ENCODE measurements around the gene POLR1A.
"Not testable (repeated sequence)": the region's sequence is repeated elsewhere in the genome, so short reads cannot be mapped to it uniquely, and the experiment has no call there.

POLR1A gene

DNA sequence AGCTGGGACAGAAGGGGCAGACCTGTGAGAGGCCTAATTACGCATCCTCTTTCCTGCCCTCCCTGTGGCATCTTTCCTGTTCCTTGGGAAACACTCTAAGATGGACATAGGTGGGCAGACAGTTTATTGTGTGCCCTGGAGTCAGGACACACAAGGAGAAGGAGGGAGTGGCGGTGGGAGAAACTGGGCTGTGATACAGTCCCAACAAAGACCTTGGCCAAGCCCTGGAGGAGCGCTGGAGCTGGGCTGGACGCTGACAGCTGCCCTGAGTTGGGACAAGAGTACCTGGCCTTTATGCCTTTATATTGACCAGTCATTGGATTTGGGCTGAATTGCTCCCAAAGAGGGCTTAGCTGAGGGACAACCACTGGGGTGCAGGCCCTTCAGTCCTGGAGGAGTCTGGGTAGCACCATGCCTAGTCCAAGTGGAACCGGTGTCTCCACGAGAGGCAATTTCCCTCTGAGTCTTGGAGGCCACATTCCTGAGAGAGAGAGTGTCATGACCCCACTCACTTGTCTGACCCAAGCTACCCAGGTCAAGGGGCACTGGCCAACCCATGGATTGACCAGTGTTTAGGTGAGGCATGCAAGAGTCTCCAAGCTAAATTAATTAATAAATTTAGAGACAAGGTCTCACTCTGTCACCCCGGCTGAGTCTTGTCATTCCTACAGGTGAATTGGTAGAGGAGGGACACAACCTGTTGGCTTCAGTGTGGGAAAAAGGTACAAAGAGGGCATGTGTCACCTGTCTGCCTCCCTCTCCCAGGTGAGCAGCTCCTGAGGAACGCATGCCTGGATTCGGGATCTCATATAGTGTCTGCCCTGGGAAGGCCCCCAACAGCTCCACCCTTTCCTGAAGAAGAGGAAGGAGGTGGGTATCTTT is 109.8 kb downstream of the POLR1A start:
- DNase-seq = no peak

DNA sequence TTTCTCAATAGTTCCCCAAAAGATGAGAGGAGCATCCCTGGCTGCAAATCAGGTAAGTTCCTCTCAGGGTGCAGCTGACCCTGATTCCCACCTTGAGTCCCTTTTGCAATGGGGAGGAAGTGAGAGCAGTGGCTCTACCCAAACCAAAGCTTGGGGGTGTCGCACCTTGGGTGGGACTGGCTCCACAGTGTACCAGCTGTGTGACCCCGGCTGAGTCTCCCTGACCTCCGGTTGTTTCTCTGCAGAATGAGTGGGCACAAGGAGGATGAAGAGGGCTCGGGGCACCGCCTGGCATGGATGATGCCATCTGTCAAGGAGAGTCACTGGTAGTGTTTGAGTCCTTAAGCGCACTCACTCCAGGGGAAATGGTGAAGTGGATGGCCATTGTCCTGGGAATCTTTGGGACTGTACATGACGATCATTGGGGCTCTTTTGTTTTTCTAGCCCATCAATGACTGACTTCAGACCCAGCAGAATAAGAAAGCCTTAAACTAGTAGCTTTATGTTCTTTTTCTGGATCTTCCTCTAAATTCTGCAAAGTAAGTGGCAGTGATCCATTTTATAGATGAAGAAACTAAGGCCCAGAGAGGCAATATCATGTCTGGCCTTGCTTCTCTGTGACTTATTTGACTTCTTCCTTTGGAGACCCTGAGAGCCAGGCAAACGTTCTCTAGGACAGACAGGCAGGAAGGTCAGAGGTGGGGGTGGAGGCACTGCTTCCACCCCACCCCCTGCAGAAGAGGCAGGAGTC is 110.6 kb downstream of the POLR1A start:
- no peak for DNase-seq

DNA sequence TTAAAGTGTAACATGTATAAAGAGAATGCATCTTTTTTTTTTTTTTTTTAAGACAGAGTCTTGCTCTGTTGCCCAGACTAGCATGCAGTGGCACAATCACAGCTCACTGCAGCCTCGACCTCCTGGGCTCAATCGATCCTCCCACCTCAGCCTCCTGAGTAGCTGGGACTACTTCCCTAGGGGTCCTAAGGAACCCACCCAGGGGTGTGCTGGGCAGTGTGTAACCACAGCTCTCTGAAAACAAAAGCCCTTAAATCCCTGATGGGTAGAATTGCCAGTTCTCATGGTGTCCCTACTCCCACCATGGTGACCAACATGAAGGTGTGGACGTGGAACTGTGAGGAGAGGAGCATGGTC is 111.3 kb downstream of the POLR1A start:
- DNase-seq = no peak

DNA sequence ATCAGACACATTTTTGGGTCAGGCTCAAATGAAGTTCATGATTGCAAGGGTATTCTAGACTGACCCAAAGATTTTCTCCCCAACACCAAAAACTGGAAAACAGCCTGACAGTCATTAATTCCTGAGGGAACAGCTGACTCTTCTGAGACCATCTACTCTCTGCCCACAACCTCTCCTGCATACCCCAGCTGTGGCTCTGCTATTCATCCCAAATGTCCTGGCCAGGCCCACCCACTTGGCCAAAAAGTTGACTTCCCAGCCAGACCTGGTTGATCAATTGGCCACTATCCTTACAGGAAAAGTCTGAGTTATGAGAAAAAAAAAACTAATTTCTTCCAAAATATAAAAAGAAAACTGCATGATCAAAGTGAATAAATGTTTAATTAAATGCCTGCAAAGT is 113.1 kb downstream of the POLR1A start:
- DNase-seq = no peak

DNA sequence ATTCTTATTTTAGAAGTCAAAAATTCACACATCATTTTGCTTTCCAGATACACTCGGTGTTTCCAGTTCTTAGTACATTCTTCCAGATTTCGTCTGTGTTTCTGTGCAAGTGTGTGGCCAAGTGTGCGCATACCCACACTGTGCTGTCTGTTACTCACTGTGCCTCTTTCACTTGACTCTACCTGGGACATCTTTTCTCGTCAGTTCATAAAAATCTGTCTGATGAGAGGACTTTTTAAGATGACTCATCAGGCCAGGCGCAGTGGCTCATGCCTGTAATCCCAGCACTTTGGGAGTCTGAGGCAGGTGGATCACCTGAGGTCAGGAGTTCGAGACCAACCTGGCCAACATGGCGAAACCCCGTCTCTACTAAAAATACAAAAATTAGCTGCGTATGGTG is 113.6 kb downstream of the POLR1A start:
- not testable (repeated sequence) for DNase-seq

DNA sequence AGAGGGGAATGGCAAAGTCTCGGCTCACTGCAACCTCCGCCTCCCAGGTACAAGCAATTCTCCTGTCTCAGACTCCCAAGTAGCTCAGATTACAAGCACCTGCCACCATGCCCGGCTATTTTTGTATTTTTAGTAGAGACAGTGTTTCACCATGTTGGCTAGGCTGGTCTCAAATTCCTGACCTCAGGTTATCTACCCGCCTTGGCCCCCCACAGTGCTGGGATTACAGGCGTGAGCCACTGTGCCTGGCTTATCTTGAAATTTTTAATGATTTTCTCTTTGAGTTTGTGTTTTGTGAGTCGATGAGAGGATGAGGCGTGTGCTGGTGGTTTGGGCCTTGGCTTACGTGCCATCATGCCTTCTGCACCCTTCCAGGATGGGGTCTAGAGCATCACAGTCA is 115.6 kb downstream of the POLR1A start:
- DNase-seq = no peak

DNA sequence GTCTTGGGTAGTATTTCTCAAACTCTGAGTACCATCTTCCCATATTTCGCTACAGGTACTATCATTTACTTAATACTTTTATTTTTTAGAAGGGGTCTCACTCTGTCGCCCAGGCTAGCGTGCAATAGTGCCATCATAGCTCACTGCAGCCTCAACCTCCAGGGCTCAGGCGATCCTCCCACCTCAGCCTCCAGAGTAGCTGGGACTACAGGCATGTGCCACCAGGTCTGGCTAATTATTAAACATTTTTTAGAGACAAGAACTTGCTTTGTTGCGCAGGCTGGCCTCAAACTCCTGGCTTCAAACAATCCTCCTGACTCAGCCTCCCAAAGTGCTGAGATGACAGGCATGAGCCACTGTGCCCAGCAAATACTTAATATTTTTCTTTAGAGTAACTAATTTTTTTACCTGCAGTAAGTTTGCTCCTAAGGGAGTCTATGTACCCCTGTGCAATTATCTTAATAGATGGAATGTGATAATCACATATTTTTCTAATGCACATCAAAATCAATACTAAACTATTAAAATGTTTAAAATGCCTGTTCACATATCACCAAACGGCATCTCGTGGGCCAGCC is 116.3 kb downstream of the POLR1A start:
- no peak for DNase-seq

DNA sequence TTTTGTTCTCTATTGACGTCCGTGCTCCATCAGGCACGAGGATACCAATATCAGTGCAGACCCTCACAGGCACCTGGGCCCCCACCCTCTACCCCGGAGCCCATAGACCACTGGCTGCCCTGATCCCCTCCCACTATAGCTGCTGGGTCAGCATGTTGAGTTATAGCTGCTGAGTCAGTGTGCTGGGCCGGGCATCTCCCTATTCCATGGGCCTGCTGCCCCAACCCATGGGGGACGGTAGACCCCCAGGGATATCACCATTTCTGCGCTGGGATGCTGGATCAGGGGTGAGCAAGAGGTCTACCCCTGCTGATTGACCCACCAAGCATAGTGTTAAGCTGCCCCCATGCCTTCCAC is 116.8 kb downstream of the POLR1A start:
- no peak for DNase-seq

DNA sequence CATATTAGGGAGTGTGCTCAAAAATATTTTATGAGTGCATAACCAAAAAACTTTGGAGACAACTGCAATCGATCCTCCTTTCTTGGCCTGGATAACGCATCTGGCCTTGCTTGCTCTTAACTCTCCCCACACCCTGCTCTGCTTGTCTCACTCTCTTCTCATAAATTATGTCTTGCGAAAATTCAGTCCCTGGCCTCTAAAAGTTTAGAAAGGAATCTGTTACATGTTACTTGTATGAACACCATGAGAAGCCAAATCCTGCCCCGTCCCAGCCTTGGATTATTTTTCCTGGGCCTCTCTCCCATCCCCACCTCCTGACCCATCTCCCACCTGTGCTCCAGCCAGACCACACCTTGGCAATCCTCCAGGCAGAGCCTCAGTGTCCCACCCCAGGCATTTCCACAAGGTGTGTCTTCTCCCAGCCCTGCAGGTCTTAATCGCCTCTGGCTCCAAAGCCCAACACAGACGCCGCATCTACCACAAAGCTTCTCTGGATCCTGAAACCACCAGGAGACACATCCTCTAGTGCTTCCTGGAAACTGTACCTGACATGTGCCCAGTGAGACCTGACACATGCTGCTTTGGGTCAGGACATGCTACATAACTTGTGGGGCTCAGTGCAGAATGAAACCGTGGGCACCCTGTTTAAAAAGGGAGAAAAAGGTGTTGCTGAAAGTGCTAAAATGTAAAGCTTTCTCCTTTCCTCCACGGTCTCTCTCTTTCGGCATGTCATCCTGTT is 117.3 kb downstream of the POLR1A start:
- no peak for DNase-seq

DNA sequence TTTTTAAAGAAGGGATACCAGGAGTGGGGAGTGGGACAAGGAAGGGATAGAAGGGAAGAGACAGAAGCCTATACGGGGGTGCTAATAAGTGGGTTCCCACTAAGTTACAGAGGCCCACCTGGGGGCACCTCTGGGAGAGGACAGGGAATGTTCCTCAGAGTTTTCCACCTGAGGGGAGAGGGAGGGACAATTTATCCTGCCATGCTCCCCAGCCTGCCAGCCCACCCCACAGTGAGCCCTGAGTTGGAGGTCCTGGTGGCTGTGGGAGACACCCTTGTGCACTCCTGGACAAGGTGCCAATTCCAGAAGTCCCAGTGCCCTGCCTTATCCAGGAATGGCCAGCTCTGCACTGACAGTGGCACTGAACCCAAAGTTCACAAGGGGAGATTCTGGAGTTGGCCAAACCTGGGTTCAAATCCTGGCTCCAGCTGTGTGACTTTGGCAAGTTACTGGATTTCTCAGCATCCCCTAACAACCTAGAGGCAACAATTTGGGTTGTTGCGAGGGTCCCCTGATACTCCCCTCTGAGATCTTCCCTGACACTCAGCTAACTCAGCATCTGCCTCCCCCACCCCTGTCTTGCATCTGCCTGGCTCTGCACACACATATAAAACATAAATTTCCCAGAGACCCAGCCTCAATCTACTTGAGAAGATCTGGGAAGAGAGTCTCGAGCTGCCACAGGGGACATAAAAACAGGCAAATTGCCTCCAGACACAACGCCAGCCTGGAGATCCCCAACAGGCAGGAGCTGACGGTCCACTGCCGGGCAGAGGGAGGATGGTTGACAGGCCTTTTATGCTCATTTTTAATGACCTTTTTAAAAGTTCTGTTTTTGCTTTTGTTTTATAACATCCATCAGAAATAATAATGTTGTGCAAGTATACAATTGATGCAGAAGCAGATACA is 118.2 kb downstream of the POLR1A start:
- DNase-seq = no peak

DNA sequence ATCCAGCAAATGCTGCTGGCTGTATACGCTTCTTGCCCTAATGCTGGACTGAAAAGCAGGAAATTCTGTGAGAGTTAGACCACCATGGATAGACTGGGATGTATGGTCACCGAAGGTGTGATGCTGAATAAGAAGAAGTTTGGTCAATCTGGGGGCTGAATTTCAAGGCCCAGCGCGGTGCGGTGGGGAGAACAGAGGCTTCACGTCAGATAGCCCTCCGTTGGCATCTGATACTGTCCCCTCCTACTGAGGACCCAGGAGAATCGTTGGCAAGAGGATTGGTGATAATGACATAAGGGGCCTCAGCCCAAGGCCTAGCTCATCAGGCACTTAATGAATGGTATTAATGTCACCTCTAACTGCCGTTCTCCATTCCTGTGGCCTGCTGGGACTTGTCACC is 119.6 kb downstream of the POLR1A start:
- DNase-seq = no peak

DNA sequence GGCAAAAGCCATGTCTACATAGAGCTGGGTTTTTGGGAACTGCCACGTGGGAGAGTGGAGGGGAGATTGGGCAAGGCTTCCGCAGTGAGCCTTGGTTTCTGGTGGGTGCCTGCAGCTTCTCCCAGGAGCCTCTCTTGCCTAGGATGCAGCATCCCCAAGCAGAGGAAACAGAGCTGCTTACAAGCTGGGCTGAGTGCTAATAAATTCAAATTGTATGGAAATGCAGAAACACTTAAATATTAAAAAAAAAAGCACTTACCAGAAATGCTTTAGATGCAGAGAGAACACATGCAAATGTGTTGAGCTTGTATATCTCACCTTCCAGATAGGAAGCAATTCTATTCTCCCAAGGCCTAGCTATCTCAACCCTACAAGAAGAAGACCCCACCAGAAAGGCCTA is 120.9 kb downstream of the POLR1A start:
- no peak for DNase-seq

DNA sequence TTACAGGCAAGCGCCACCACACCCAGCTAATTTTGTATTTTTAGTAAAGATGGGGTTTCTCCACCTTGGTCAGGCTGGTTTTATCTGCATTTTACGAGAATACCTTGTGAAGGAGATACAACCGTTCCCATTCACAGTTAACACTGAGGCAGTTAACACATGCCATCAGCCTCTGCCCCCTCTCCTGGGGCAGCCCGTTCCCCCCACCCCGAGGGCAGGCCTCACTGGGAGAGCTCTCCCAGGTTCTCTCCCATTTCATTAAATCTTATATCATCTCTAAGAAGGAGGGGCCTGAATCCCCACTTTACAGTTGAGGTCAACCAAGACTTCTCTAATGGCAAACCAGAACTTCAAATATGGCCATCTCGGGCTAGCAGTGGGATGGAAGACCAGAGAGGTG is 121.9 kb downstream of the POLR1A start:
- no peak for DNase-seq

DNA sequence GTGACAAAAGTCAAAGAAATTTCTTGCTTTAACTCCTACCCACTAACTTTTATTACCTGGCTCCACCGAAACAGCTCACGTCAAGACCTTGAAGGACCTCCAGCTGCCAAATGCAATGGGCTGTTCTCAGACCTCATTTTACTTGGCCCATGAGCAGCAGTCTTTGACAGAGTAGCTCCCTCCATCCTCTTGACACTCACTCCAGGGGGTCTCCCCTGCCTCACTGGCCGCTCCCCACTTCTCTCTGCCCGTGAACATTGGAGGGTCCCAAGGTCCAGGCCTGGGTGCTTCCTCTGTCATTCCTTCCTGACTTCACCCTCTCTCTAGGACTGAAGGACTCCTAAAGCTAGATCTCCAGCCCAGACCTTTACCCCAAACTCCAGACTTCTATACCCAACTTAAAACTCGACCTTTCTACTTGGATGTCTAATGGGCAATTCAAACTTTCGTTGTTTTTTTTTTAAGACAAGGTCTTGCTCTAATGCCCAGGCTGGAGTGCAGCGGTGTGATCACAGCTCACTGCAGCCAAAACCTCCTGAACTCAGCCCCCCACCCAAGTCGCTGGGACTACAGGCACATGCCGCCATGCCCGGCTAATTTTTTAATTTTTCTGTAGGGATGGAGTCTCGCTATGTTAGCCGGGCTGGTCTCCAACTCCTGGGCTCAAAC is 124.0 kb downstream of the POLR1A start:
- no peak for DNase-seq

DNA sequence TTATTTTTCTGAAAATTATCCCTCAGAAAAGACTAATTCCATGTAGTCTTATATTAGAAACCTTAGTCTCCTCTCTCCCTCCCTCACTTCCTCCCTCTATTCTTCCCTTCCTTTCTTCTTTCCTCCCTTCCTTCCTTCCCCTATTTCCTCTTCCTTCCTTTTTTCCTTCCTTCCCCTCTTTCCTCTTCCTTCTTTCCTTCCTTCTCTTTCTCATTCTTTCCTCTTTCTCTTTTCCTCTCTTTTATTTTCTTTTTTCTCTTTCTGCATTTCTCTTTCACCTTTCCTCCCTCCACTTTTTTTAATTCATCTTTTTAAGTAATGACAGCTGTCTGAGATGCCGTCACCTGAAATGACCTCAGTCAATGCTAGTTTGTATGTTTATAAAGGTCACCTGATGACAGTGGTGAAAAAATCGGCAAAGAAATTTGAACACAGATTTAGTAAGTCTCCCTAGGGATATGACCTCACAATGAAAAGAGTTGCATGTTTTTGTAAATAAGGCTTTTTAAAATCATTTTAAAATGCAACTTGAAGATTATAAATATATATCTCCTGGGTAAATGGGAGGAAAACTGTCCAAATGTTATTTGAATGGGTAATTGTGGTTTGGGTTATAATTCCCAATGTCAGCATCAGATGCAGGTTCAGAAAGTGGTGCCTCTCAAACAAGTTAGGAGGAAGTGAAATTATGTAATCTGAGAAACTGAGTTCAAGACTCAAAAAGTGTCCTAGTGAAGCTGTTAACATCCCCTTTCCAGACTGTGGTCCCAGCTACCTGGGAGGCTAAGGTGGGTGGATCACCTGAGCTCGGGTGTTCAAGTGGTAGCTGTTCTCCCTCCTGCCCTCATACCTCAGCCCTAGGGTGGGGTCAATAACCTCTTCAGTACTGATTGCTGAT is 126.6 kb downstream of the POLR1A start:
- DNase-seq = no peak

DNA sequence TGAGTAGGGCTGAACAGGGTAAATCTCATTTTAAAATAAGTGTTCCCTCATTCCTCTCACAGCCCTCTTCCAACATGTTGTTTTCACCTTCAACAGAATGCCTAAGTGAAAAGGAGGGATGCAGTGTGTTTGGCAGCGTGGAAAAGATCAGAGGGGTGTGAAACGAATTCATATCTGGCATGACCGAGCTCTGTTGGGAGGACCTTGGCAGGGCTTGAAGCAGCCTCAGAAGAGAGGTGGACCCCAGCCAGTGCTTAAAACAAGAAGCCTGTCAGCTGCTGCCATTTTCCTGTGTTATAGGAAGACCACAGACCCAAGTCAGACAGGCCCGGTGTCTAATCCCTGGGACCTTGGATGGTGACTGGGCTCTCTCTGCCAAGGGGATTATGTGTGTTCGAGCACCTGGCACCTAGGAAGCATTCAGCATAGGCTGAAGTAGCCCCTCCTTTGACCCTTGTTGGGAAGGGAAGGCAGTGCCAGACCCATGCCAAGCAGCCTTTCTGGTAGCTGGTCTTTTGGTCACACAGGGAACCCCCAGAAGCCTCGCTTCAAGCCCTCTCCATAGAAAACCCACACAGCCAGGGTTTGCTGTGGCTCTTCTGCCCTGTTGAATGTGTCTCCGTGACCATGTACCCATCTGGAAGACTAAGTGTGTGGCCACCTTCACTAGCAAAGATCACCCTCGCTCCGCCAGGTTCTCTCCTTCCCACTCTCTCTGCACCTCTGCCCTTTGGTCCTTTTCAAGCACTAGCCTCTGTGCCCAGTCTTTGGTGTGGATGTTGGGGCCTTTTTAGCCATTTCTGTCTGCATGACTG is 129.4 kb downstream of the POLR1A start:
- no peak for DNase-seq

DNA sequence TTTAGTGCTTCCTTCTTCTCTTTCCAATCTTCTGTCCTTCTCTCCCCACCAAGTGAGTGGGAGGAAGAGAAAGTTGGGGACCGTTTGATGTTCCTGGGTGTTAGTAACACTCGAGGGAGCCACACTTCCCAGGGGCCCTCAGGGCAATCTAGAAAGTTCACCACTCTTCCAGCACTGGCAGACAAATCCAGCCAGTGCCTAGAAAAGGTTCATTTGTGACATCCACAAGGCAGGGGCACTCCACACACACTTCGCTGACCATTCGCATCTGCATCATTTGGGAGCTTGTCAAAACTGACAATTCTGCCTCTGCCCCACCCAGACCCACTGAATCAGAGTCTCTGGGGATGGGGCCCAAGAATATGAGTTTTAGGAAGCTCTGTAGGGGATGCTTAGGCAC is 130.1 kb downstream of the POLR1A start:
- DNase-seq = no peak

DNA sequence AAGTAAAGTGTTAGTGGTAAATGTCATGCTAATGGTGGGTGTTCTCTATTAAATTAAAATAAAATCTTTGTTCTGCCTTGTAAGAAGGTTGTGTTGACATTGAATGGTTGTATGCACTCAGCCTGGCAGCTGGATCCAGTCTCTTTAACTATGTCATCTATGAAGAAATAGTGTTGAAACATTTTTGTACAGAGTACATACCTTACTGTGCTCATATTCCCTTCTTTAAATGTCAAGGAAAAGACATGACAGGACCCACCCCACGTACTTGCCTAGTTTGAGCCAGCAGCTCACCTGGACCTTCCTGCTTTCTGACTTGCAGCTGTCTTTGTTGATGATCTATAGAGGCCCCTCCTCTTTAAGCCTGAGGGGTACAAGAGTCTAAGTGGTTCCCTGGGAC is 131.3 kb downstream of the POLR1A start:
- DNase-seq = no peak

DNA sequence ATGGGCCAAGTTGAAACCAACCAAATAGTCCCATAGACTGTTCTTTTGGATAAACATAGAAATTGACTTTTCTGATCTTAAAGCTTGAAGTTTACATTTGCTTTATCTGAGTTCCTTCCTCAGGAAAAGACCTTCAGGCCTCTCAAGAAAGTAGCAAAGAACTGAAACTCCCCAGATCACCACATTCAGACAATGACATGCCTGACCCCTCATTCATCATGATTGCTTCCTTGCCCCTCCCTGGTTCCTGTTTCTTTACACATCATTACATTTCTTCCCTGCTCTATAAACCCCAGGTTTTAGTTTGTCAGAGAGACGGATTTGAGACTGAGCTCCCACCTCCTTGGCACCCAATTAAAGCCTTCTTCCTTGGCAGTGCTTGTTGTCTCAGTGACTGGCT is 133.3 kb downstream of the POLR1A start:
- no peak for DNase-seq

DNA sequence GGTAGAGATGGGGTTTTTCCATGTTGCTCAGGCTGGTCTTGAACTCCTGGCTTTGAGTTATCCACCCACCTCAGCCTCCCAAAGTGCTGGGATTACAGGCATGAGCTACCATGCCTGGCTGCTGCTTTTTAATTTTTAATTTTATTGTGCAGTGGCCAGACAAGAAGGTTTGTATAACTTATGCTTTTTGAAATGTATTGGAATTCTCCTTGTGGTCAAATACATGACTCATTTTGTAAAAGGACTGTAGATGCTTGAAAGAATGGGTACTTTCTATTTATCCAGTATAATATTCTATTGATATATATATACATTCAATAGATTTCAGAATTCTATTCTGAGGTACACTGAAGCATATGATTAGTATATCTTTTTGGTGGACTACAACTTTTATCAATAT is 134.3 kb downstream of the POLR1A start:
- DNase-seq = no peak
